ENCODE measurements around the gene EHD4. TPM values are rescaled to one million over a fixed set of nuclear protein-coding genes. Genes with fewer than 3 reads are reported as not detected.
A peak's percentile ranks its signal among the peaks of the same experiment; 100 is the strongest.

The EHD4 gene
- total and polyA plus RNA-seq, 9 donors: 23.1 to 38.8 (median 30.2) TPM

DNA sequence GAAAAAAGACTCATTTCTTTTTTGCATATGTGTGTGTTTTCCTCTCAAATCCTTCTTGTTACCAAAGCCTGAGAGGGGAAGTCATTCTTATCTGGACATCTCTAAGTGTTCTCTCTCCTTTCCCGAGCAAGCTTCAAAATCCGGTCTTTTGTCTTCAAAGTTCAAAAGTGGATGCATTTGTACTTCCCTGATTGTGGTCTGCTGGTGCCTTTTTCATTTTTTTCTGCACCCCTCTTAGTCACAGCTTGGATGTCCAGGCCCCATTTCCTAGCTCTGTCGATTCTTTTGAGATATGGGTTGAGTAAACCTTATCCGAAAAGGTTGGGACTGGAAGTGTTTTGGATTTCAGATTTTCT, 34.8 kb downstream of the EHD4 start:
- H3K27ac ChIP-seq (ENCODE audit: low read length): peak overlapping the region; percentile 62
- no peak overlapping the region for H3K4me3 ChIP-seq (ENCODE audit: low read length)
- H3K4me1 ChIP-seq (ENCODE audit: control insufficient read depth, insufficient read depth, low read length): peaks cover 57% of the 10 kb centered on the region
- 67% methylated on average over 2 of the region's 4 CpGs for WGBS (ENCODE audit: insufficient coverage)
- H3K9me3 ChIP-seq (replicated peaks; ENCODE audit: control insufficient read depth, low read depth, low read length): no peaks in the 10 kb centered on the region
- H3K27me3 ChIP-seq (ENCODE audit: control insufficient read depth, insufficient read depth, low read length): no peaks in the 10 kb centered on the region
- no peak for DNase-seq
- peaks cover 8% of the 10 kb centered on the region for H3K36me3 ChIP-seq (ENCODE audit: control insufficient read depth, insufficient read depth, low read length)

DNA sequence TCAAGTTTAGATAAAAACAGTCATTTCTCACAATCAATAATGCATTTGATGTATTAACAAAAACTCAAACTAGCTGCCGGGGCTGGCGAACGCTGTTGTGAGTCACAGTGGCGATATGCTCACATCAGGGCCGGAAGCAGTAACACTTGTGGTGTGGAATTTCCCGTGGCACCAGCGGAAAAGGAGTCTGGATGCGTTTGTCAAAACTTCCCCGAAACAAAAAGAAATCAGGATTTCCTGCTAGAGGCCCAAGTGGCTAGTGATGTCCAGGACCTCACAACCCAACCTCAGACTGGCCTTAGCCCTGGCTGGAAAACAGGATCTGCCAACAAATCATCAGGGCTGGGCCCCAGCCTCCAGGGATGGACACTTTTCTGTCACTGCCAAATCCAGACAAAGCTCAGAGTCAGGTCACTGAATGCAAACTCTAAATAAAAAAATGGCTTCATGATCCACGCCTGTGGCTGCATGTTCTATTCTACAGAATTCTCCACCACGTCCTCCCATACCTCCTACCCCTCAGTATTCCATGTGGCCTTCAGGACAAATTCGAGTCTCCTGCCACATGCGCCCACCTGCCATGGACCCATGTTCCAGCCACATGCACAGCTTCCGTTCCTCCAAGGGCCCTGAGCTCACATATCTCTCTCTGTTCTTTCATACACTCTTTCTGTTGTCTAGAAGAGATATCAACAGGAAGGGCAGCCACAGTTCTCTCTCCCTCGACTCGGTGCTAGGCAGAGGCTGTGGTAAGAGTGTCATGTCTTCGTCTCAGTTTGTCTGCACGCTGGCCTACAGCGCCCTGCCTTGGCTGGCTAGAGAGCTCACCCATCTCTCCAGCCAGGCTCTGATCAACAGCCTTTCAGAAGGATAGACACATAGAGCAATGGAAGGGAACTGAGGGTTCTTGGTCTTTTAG, 35.4 kb downstream of the EHD4 start:
- Histone ChIP-seq H3K27ac (ENCODE audit: low read length) (peak overlapping the region; percentile 63), H3K27me3 (ENCODE audit: control insufficient read depth, insufficient read depth, low read length) (no peaks in the 10 kb centered on the region), H3K4me3 (ENCODE audit: low read length) (no peak overlapping the region), H3K9me3 (replicated peaks; ENCODE audit: control insufficient read depth, low read depth, low read length) (no peaks in the 10 kb centered on the region), H3K36me3 (ENCODE audit: control insufficient read depth, insufficient read depth, low read length) (peaks cover 5% of the 10 kb centered on the region), H3K4me1 (ENCODE audit: control insufficient read depth, insufficient read depth, low read length) (peaks cover 58% of the 10 kb centered on the region)
- WGBS (ENCODE audit: insufficient coverage): 62% methylated on average over 8 of the region's 19 CpGs
- DNase-seq: peak; percentile 71

DNA sequence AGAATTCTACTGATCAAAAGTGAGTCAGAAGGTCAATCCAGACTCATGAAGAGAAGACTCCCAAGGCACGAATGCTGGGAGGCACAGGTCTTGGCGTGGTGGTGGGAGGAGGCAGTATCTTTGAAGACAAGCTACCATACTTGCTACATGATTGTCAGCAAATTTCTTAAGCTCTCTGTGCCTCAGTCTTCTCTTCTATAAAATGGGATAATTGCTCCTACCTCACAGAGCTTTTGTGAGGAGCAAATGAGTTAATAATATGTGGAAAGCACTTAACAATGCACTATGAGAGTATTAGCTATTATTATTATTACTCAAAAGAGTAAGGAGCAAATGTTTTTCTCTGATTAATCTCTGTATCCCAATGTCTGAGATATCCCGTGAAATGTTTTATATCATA, 36.2 kb downstream of the EHD4 start:
- H3K4me3 ChIP-seq (ENCODE audit: low read length): no peak overlapping the region
- no peak for DNase-seq
- no peaks in the 10 kb centered on the region for H3K27me3 ChIP-seq (ENCODE audit: control insufficient read depth, insufficient read depth, low read length)
- no peaks in the 10 kb centered on the region for H3K9me3 ChIP-seq (replicated peaks; ENCODE audit: control insufficient read depth, low read depth, low read length)
- H3K36me3 ChIP-seq (ENCODE audit: control insufficient read depth, insufficient read depth, low read length): peaks cover 2% of the 10 kb centered on the region
- WGBS (ENCODE audit: insufficient coverage): no CpG with 5 or more reads among the region's 3 CpGs
- peaks cover 56% of the 10 kb centered on the region for H3K4me1 ChIP-seq (ENCODE audit: control insufficient read depth, insufficient read depth, low read length)
- H3K27ac ChIP-seq (ENCODE audit: low read length): peak overlapping the region; percentile 63

DNA sequence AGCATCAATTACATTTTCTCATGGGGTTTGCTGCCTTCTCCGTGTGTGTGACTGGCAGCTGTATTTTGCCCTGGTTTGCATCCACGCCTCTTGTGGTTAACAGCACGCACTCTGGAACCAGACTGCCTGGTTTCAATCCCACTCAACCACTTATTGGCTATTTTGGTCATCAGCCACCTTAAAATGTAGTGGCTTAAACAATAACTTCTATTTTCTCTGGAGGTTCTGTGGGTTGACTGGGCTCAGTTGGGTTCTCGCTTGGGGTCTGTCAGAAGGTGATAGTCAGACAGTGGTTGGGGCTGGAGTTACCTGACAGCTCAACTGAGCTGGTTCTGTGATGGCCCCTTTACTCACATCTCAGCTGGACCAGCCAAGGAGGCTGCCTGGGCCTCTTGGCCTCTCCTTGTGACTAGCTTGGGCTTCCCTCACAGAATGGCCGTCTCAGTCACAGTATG, 36.8 kb downstream of the EHD4 start:
- Histone ChIP-seq H3K9me3 (replicated peaks; ENCODE audit: control insufficient read depth, low read depth, low read length) (no peaks in the 10 kb centered on the region), H3K4me1 (ENCODE audit: control insufficient read depth, insufficient read depth, low read length) (peaks cover 58% of the 10 kb centered on the region), H3K27me3 (ENCODE audit: control insufficient read depth, insufficient read depth, low read length) (no peaks in the 10 kb centered on the region), H3K4me3 (ENCODE audit: low read length) (no peak overlapping the region), H3K36me3 (ENCODE audit: control insufficient read depth, insufficient read depth, low read length) (peaks cover 2% of the 10 kb centered on the region), H3K27ac (ENCODE audit: low read length) (peak overlapping the region; percentile 62)
- DNase-seq: no peak
- WGBS (ENCODE audit: insufficient coverage): 100% methylated on average over 2 of the region's 5 CpGs

DNA sequence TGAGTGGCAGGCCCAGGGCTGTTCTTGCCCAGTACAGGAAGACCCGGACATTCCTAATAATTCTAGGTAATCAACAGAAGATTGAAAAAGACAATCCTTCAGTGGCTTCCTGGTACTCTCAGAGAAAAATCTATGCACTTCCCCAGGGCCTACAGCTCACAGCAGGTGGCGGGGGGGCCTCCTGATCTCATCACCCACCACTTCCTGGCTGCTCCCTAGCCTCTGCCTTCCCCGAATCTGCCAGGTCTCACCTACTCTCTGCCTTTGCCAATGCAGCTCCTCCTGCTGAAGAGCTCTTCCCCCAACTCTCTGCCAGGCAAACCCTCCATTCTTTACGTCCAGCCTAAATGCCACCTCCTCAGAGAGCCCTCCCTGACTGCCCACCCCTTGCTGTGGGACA, 37.5 kb downstream of the EHD4 start:
- no peak for DNase-seq
- no peaks in the 10 kb centered on the region for H3K9me3 ChIP-seq (replicated peaks; ENCODE audit: control insufficient read depth, low read depth, low read length)
- H3K36me3 ChIP-seq (ENCODE audit: control insufficient read depth, insufficient read depth, low read length): peaks cover 2% of the 10 kb centered on the region
- no peak overlapping the region for H3K4me3 ChIP-seq (ENCODE audit: low read length)
- H3K4me1 ChIP-seq (ENCODE audit: control insufficient read depth, insufficient read depth, low read length): peaks cover 57% of the 10 kb centered on the region
- 53% methylated on average over 3 of the region's 4 CpGs for WGBS (ENCODE audit: insufficient coverage)
- no peaks in the 10 kb centered on the region for H3K27me3 ChIP-seq (ENCODE audit: control insufficient read depth, insufficient read depth, low read length)
- peak overlapping the region; percentile 62 for H3K27ac ChIP-seq (ENCODE audit: low read length)

- Histone ChIP-seq H3K27me3 (ENCODE audit: control insufficient read depth, insufficient read depth, low read length) (no peaks in the 10 kb centered on the region), H3K9me3 (replicated peaks; ENCODE audit: control insufficient read depth, low read depth, low read length) (no peaks in the 10 kb centered on the region), H3K4me1 (ENCODE audit: control insufficient read depth, insufficient read depth, low read length) (peaks cover 63% of the 10 kb centered on the region), H3K36me3 (ENCODE audit: control insufficient read depth, insufficient read depth, low read length) (peaks cover 2% of the 10 kb centered on the region), H3K27ac (ENCODE audit: low read length) (no peak overlapping the region), H3K4me3 (ENCODE audit: low read length) (no peak overlapping the region)
- DNase-seq: no peak
- WGBS (ENCODE audit: insufficient coverage): 81% methylated on average over 6 of the region's 10 CpGs
These were observed 38.6 kb downstream of the EHD4 start for GRCh38 chr15:41933771-41934170.

- Histone ChIP-seq H3K27ac (ENCODE audit: low read length) (no peak overlapping the region), H3K27me3 (ENCODE audit: control insufficient read depth, insufficient read depth, low read length) (no peaks in the 10 kb centered on the region), H3K9me3 (replicated peaks; ENCODE audit: control insufficient read depth, low read depth, low read length) (no peaks in the 10 kb centered on the region), H3K4me1 (ENCODE audit: control insufficient read depth, insufficient read depth, low read length) (peaks cover 67% of the 10 kb centered on the region), H3K36me3 (ENCODE audit: control insufficient read depth, insufficient read depth, low read length) (peaks cover 2% of the 10 kb centered on the region), H3K4me3 (ENCODE audit: low read length) (no peak overlapping the region)
- WGBS (ENCODE audit: insufficient coverage): 88% methylated on average over 3 of the region's 7 CpGs
- DNase-seq: no peak
These were observed 39.0 kb downstream of the EHD4 start for GRCh38 chr15:41933326-41933725.

DNA sequence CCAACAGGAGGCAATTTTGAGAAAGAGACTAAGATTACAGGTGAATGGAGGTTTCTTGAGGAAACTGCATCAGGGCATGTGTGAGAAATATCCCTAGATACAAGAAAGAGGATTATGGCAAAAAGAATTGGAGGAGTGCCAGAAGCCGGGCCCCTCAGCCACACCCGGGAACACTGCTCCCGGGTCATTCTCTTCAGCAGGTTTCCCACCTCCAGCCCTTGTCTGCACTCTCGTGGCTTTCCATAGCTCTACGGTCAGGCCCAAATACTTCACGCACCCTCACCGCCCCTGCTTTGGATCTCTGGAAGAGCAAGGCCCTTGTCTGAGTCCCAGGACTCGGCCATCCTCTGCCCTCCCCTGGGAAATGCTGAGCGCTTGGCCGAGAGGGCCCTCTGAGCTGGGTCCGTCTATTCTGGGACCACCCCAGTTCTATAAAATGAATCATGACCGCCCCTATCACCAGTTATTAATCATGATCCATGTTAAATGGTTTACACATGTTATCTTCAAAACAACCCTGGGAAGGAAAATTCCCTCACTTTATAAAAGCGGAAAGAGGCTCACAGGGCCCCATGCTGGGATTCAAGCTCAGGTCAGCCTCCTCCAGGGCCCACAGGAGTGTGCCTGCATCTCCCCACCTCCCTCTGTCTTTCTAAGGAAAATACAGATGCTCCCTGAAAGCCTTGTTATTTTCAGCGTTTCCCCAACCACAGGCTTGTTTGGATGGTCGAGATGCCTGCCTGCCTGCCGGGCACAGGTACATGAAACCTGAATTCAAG, 39.7 kb downstream of the EHD4 start:
- Histone ChIP-seq H3K27ac (ENCODE audit: low read length) (no peak overlapping the region), H3K4me1 (ENCODE audit: control insufficient read depth, insufficient read depth, low read length) (peaks cover 67% of the 10 kb centered on the region), H3K9me3 (replicated peaks; ENCODE audit: control insufficient read depth, low read depth, low read length) (no peaks in the 10 kb centered on the region), H3K36me3 (ENCODE audit: control insufficient read depth, insufficient read depth, low read length) (no peaks in the 10 kb centered on the region), H3K4me3 (ENCODE audit: low read length) (no peak overlapping the region), H3K27me3 (ENCODE audit: control insufficient read depth, insufficient read depth, low read length) (no peaks in the 10 kb centered on the region)
- no peak for DNase-seq
- 40% methylated on average over 12 of the region's 16 CpGs for WGBS (ENCODE audit: insufficient coverage)

GRCh38 chr15:41932101-41932500, 40.3 kb downstream of the EHD4 start:
- 70% methylated on average over 5 of the region's 9 CpGs for WGBS (ENCODE audit: insufficient coverage)
- Histone ChIP-seq H3K4me1 (ENCODE audit: control insufficient read depth, insufficient read depth, low read length) (peaks cover 66% of the 10 kb centered on the region), H3K27ac (ENCODE audit: low read length) (no peak overlapping the region), H3K4me3 (ENCODE audit: low read length) (no peak overlapping the region), H3K27me3 (ENCODE audit: control insufficient read depth, insufficient read depth, low read length) (no peaks in the 10 kb centered on the region), H3K9me3 (replicated peaks; ENCODE audit: control insufficient read depth, low read depth, low read length) (no peaks in the 10 kb centered on the region), H3K36me3 (ENCODE audit: control insufficient read depth, insufficient read depth, low read length) (no peaks in the 10 kb centered on the region)
- no peak for DNase-seq

DNA sequence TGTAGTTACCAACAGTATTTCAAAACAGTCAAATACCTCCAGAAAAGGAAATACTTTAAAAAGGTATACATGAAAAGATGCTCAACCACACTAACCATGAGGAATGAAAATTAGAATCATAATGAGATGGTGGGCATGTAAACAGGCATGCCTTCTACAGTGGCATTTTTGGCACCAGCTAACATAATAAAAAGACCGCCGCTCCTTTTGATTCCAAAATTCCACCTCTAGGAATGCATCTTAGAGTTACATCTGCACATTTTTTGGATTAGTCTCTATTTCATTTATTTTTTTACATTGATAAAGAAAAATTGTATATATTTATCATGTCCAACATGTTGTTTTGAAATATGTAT, 41.5 kb downstream of the EHD4 start:
- Histone ChIP-seq H3K4me1 (ENCODE audit: control insufficient read depth, insufficient read depth, low read length) (peaks cover 70% of the 10 kb centered on the region), H3K27ac (ENCODE audit: low read length) (peak overlapping the region; percentile 23), H3K4me3 (ENCODE audit: low read length) (no peak overlapping the region), H3K27me3 (ENCODE audit: control insufficient read depth, insufficient read depth, low read length) (no peaks in the 10 kb centered on the region), H3K36me3 (ENCODE audit: control insufficient read depth, insufficient read depth, low read length) (no peaks in the 10 kb centered on the region), H3K9me3 (replicated peaks; ENCODE audit: control insufficient read depth, low read depth, low read length) (no peaks in the 10 kb centered on the region)
- no CpG with 5 or more reads among the region's 2 CpGs for WGBS (ENCODE audit: insufficient coverage)
- DNase-seq: no peak
